ENCODE data around the gene SNX19.

DNA sequence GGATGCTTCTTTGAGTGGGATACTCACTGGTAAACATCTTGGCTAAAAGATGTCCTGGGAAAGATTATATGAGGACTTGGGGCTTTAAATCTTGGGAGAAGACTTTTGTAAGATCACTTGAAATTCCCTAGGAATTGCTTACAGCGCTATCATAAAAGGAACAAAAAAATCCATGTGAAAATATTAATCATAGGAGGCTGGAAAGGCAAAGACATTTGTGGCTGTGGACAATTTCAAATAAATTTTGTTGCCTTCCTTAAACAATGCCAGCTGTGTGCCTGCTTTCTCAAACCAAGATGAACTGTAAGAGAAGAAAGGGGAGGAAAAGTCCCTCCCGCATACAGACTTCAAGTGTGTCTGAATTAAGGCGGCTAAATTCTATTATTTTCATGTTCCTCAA, 75.6 kb downstream of the SNX19 start:
- TF ChIP-seq POLR2A (IDR thresholded peaks at IDR 0.05): no peak
- TF ChIP-seq, protein P1, sequence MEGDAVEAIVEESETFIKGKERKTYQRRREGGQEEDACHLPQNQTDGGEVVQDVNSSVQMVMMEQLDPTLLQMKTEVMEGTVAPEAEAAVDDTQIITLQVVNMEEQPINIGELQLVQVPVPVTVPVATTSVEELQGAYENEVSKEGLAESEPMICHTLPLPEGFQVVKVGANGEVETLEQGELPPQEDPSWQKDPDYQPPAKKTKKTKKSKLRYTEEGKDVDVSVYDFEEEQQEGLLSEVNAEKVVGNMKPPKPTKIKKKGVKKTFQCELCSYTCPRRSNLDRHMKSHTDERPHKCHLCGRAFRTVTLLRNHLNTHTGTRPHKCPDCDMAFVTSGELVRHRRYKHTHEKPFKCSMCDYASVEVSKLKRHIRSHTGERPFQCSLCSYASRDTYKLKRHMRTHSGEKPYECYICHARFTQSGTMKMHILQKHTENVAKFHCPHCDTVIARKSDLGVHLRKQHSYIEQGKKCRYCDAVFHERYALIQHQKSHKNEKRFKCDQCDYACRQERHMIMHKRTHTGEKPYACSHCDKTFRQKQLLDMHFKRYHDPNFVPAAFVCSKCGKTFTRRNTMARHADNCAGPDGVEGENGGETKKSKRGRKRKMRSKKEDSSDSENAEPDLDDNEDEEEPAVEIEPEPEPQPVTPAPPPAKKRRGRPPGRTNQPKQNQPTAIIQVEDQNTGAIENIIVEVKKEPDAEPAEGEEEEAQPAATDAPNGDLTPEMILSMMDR (IDR thresholded peaks at IDR 0.05 in 4 of 5, conservative IDR thresholded peaks at IDR 0.05 in 1 of 5): no peak

All from gastrocnemius medialis (tissue), 4 donors.